H1 (cell line): ENCODE data around the gene EPM2A. TPM values are rescaled to one million over a fixed set of nuclear protein-coding genes. Genes with fewer than 3 reads are reported as not detected.

Source experiments
- BRCA1 ChIP-seq: IDR thresholded peaks from 2 replicates; pipeline ENCODE4 v1.6.1; 2012; ENCODE audit warnings: low read depth, low read length, improper control_type of control experiment
- CHD7 ChIP-seq: fragments of 300-600 bp; sonication (generic); IDR thresholded peaks from 2 replicates; pipeline ENCODE4 v1.7.1; 2012; ENCODE audit warnings: low read length, moderate library complexity, mild to moderate bottlenecking, inconsistent platforms; ENCODE audit not compliant: insufficient replicate concordance
- polyA plus RNA-seq, 7 experiments: library from polyadenylated mRNA; depleted of rRNA in 3 of 7; stranded (reverse) in 5 of 7; unstranded in 2 of 7; fragments of >200 nt in 5 of 7; fragments of 200-250 nt in 2 of 7; gene quantifications; 1 replicate in 5 of 7; 2 replicates in 1 of 7; 4 replicates in 1 of 7; pipeline versions ENCODE4 v1.2.1 to v1.2.3, GENCODE V29; 2011 to 2013; ENCODE audit warnings: missing spikeins in 2 of 7, mixed read lengths in 2 of 7
- total RNA-seq: library from RNA; stranded (reverse); fragmentation: NEBNext Ultra II Directional; extraction: Animal tissue kit (Norgen Biotek cat#: 25700); gene quantifications from 2 replicates; pipeline ENCODE4 v1.2.1, GENCODE V29; 2021

Gene EPM2A
- total and polyA plus RNA-seq, 2 of the 8 experiments (the other 6 are each of a cell fraction or from before 2014, with no cell fraction given) = 2.3 to 6.2 TPM

GRCh38 chr6:145681965-145682364 lies 53.4 kb downstream of the EPM2A start (continued):
- TF ChIP-seq CHD7 (no peak), BRCA1 (no peak)
